SU-DHL-6 (cell line): ENCODE results near the gene CPAMD8.
"Not testable (repeated sequence)": the region's sequence is repeated elsewhere in the genome, so short reads cannot be mapped to it uniquely, and the experiment has no call there.

ENCODE experiments used
- H2AFZ ChIP-seq: fragments of 200-600 bp; sonication (generic); 2 replicates; pipeline ENCODE4 v1.6.1; 2014; ENCODE audit warnings: low read depth, mild to moderate bottlenecking, moderate library complexity, mixed read lengths, antibody characterized with exemption, low read length; ENCODE audit not compliant: severe bottlenecking
- H3F3A ChIP-seq: fragments of 200-600 bp; shearing (Covaris generic); 2 replicates; pipeline ENCODE4 v1.6.0; 2016; ENCODE audit warnings: antibody characterized with exemption, mild to moderate bottlenecking; ENCODE audit not compliant: insufficient read depth
- H3K27ac ChIP-seq: fragments of 200-600 bp; sonication (generic); 2 replicates; pipeline ENCODE4 v1.5.1; 2016; ENCODE audit warnings: low read depth, mild to moderate bottlenecking, low read length, moderate library complexity, mixed read lengths
- H3K27me3 ChIP-seq: fragments of 200-600 bp; sonication (generic), shearing (Covaris generic); 2 replicates; pipeline ENCODE4 v1.6.0; 2014; ENCODE audit warnings: mild to moderate bottlenecking, low read length
- H3K36me3 ChIP-seq: fragments of 200-600 bp; sonication (generic); 2 replicates; pipeline ENCODE4 v1.6.1; 2014; ENCODE audit warnings: mild to moderate bottlenecking, low read length, mixed read lengths
- H3K4me2 ChIP-seq: fragments of 300-600, 200-600 bp; shearing (Covaris generic), sonication (generic); 2 replicates; pipeline ENCODE4 v1.6.0; 2014; ENCODE audit warnings: low read length, low read depth, mild to moderate bottlenecking; ENCODE audit not compliant: poor library complexity, severe bottlenecking
- H3K4me3 ChIP-seq: fragments of 200-600 bp; sonication (generic); 2 replicates; pipeline ENCODE4 v1.5.1; 2014; ENCODE audit warnings: antibody characterized with exemption, low read length, mild to moderate bottlenecking, mixed read lengths; ENCODE audit not compliant: insufficient read depth, poor library complexity, severe bottlenecking
- H3K79me2 ChIP-seq: fragments of 200-600 bp; sonication (generic); 2 replicates; pipeline ENCODE4 v1.6.1; 2014; ENCODE audit warnings: mild to moderate bottlenecking, low read length, moderate library complexity; ENCODE audit not compliant: insufficient read depth
- H3K9ac ChIP-seq: fragments of 200-600 bp; sonication (generic); 2 replicates; pipeline ENCODE4 v1.7.0; 2014; ENCODE audit warnings: mild to moderate bottlenecking, low read length
- H3K9me2 ChIP-seq: fragments of 200-600 bp; sonication (generic); replicated peaks from 2 replicates; pipeline ENCODE4 v1.6.1; 2014; ENCODE audit warnings: low read length; ENCODE audit not compliant: insufficient read depth
- H3K9me3 ChIP-seq: fragments of 200-600 bp; sonication (generic); 2 replicates; pipeline ENCODE4 v1.6.1; 2014; ENCODE audit warnings: low read length, mixed read lengths; ENCODE audit not compliant: insufficient read depth
- H4K20me1 ChIP-seq: fragments of 200-600 bp; sonication (generic); 2 replicates; pipeline ENCODE4 v1.6.1; 2014; ENCODE audit warnings: low read depth, mild to moderate bottlenecking, antibody characterized with exemption, low read length, moderate library complexity, mixed read lengths
- EZH2phosphoT487 ChIP-seq: fragments of 200-600 bp; sonication (generic), shearing (Covaris generic); conservative IDR thresholded peaks from 2 replicates; pipeline ENCODE4 v1.6.1; 2018; ENCODE audit warnings: mild to moderate bottlenecking, antibody characterized with exemption, low read length, moderate library complexity, mixed read lengths
- TF ChIP-seq, protein P1 (sequence below): fragments of 200-600 bp; sonication (generic); IDR thresholded peaks from one replicate; pipeline ENCODE4 v1.5.1; 2017; ENCODE audit warnings: antibody characterized with exemption, mild to moderate bottlenecking, low read length, moderate library complexity; ENCODE audit not compliant: insufficient read depth, poor library complexity, severe bottlenecking

The CPAMD8 gene

DNA sequence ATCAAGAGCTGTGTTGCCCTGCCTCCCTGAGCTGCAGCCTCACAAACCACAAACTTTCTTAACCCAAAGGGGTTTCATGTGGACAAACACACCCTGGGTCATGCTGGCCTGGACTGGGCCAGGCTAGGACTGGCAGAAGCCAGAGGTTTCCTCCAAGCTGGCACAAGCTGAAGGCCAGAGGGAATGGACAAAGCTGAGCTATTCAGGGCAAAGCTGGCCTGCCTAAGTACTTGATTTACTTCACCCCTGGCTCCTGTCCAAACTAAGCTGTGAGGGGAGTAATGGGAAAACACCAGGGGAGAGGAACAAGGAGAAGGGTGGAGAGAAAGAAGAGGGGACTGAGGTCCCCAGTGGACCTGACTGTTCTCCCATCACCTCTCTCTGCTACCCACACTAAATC is 6.2 kb downstream of the CPAMD8 start:
- Histone ChIP-seq H3K4me2 (no peak overlapping the region), H3K36me3 (no peaks in the 10 kb centered on the region), H3K9me2 (no peaks in the 10 kb centered on the region), H3K9ac (no peak overlapping the region), H3K27ac (no peak overlapping the region), H3F3A (no peaks in the 10 kb centered on the region), H3K4me3 (no peak overlapping the region), H2AFZ (no peak overlapping the region), H3K79me2 (no peaks in the 10 kb centered on the region), H3K27me3 (no peaks in the 10 kb centered on the region), H3K9me3 (no peaks in the 10 kb centered on the region), H4K20me1 (no peaks in the 10 kb centered on the region)
- no peak for TF ChIP-seq EZH2phosphoT487
- TF ChIP-seq, protein P1, sequence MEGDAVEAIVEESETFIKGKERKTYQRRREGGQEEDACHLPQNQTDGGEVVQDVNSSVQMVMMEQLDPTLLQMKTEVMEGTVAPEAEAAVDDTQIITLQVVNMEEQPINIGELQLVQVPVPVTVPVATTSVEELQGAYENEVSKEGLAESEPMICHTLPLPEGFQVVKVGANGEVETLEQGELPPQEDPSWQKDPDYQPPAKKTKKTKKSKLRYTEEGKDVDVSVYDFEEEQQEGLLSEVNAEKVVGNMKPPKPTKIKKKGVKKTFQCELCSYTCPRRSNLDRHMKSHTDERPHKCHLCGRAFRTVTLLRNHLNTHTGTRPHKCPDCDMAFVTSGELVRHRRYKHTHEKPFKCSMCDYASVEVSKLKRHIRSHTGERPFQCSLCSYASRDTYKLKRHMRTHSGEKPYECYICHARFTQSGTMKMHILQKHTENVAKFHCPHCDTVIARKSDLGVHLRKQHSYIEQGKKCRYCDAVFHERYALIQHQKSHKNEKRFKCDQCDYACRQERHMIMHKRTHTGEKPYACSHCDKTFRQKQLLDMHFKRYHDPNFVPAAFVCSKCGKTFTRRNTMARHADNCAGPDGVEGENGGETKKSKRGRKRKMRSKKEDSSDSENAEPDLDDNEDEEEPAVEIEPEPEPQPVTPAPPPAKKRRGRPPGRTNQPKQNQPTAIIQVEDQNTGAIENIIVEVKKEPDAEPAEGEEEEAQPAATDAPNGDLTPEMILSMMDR, result no peak

DNA sequence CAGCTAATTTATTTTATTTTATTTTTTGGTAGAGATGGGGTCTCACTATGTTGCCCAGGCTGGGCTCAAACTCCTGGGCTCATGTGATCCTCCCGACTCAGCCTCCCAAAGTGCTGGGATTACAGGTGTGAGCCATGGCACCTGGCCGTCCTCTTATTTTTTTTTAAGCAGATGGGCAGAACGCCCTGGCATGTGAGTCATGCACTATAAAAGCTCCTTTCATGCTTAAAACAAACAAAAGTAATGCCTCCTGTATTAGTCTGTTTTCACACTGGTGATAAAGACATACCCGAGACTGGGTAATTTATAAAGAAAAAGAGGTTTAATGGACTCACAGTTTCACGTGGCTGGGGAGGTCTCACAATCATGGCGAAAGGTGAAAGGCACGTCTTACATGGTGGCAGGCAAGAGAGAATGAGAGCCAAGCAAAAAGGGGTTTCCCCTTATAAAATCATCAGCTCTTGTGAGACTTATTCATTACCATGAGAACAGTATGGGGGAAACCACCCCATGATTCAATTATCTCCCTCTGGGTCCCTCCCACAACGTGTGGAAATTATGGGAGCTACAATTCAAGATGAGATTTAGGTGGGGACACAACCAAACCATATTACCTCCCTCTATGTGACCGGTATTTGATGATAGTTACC is 12.3 kb downstream of the CPAMD8 start:
- H3K79me2 ChIP-seq, H3K4me2 ChIP-seq, H3K9me2 ChIP-seq, H3K9ac ChIP-seq, H3K27me3 ChIP-seq, H4K20me1 ChIP-seq, H2AFZ ChIP-seq, H3K36me3 ChIP-seq, H3K9me3 ChIP-seq, H3K4me3 ChIP-seq, H3K27ac ChIP-seq, H3F3A ChIP-seq: not testable (repeated sequence)

DNA sequence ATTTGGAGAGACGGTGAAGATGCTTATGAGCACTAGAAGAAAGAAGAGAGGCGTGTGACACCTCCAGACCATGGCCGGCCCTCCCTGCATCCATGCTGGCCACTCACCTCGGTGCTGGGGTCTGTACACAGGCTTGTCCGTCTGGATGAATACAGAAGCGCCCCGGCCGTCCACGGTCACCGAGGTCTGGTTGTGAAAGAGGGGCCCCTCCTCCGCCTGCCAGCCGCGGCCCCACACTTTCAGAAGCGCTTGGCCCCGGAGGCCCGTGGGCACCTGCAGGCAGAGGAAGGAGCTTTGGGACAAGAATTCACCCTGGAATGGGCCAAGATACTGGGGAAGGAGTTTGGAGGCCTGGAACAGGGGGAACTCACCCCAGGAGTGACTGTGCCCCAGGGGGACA is 15.1 kb downstream of the CPAMD8 start:
- Histone ChIP-seq H2AFZ (no peak overlapping the region), H4K20me1 (no peaks in the 10 kb centered on the region), H3F3A (no peaks in the 10 kb centered on the region), H3K9me2 (no peaks in the 10 kb centered on the region), H3K4me2 (no peak overlapping the region), H3K27me3 (no peaks in the 10 kb centered on the region), H3K4me3 (no peak overlapping the region), H3K36me3 (no peaks in the 10 kb centered on the region), H3K9me3 (no peaks in the 10 kb centered on the region), H3K27ac (no peak overlapping the region), H3K79me2 (no peaks in the 10 kb centered on the region), H3K9ac (no peak overlapping the region)
- TF ChIP-seq, protein P1, result no peak
- TF ChIP-seq EZH2phosphoT487, result no peak

DNA sequence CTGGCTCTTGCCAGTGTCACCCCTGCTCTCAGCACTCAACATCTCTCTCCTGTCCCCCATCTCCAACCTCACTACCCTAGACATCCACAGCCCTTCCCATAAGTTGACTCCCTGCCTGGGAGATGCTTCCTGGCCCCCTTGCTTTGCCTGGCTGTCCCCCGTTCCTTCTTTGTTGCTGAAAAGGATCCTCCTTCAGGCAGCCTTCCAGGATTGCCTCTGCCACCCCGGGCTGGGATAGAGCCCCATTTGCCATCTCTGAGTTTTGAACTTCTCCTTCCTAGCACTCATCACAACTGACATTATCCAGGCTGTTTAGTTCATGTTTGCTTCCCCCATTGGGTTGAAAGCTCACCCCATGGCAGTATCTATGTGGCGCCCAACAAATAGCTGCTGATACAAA is 20.0 kb downstream of the CPAMD8 start:
- Histone ChIP-seq H3K9me2 (no peaks in the 10 kb centered on the region), H3K36me3 (no peaks in the 10 kb centered on the region), H3K27ac (no peak overlapping the region), H3K4me2 (no peak overlapping the region), H3F3A (no peaks in the 10 kb centered on the region), H3K79me2 (no peaks in the 10 kb centered on the region), H4K20me1 (no peaks in the 10 kb centered on the region), H3K9ac (no peak overlapping the region), H2AFZ (no peak overlapping the region), H3K9me3 (no peaks in the 10 kb centered on the region), H3K4me3 (no peak overlapping the region), H3K27me3 (no peaks in the 10 kb centered on the region)
- TF ChIP-seq EZH2phosphoT487, result no peak
- TF ChIP-seq, protein P1, result no peak
